ENCODE measurements around the gene POLR2J.

POLR2J gene

GRCh38 chr7:102429141-102429899 lies 49.4 kb downstream of the POLR2J start:
- H3K4me1 ChIP-seq (ENCODE audit: control insufficient read depth in 1 of 2, insufficient read depth in 2 of 2, low read length in 2 of 2), result peaks cover 0 to 13% of the 10 kb centered on the region in 2 donors
- no peaks in the 10 kb centered on the region for H3K27me3 ChIP-seq (ENCODE audit: low read depth, low read length)
- H3K27ac ChIP-seq (ENCODE audit: low read length), result no peak overlapping the region
- no peak overlapping the region for H3K4me3 ChIP-seq (ENCODE audit: low read depth in 1 of 2, low read length in 2 of 2)
- H3K36me3 ChIP-seq (ENCODE audit: control insufficient read depth in 1 of 2, insufficient read depth in 2 of 2, low read length in 2 of 2), result peaks cover 6 to 30% of the 10 kb centered on the region in 2 donors
- no peaks in the 10 kb centered on the region for H3K9me3 ChIP-seq (ENCODE audit: control insufficient read depth in 1 of 2, low read length in 2 of 2)

- peaks cover 0 to 4% of the 10 kb centered on the region in 2 donors for H3K4me1 ChIP-seq (ENCODE audit: control insufficient read depth in 1 of 2, insufficient read depth in 2 of 2, low read length in 2 of 2)
- H3K4me3 ChIP-seq (ENCODE audit: low read depth in 1 of 2, low read length in 2 of 2), result no peak overlapping the region
- peak overlapping the region; percentile 84 for H3K27ac ChIP-seq (ENCODE audit: low read length)
- peaks cover 6 to 32% of the 10 kb centered on the region in 2 donors for H3K36me3 ChIP-seq (ENCODE audit: control insufficient read depth in 1 of 2, insufficient read depth in 2 of 2, low read length in 2 of 2)
- H3K9me3 ChIP-seq (ENCODE audit: control insufficient read depth in 1 of 2, low read length in 2 of 2), result no peaks in the 10 kb centered on the region
- no peaks in the 10 kb centered on the region for H3K27me3 ChIP-seq (ENCODE audit: low read depth, low read length)
Observed at GRCh38 chr7:102427019-102427405, 51.7 kb downstream of the POLR2J start.

GRCh38 chr7:102426268-102427018 lies 52.3 kb downstream of the POLR2J start:
- Histone ChIP-seq H3K36me3 (ENCODE audit: control insufficient read depth in 1 of 2, insufficient read depth in 2 of 2, low read length in 2 of 2) (peaks cover 6 to 36% of the 10 kb centered on the region in 2 donors), H3K9me3 (ENCODE audit: control insufficient read depth in 1 of 2, low read length in 2 of 2) (no peaks in the 10 kb centered on the region), H3K4me3 (ENCODE audit: low read depth in 1 of 2, low read length in 2 of 2) (peak overlapping the region in 1 of 2 donors; percentile 26), H3K27ac (ENCODE audit: low read length) (peak overlapping the region; percentile 84), H3K4me1 (ENCODE audit: control insufficient read depth in 1 of 2, insufficient read depth in 2 of 2, low read length in 2 of 2) (no peaks in the 10 kb centered on the region), H3K27me3 (ENCODE audit: low read depth, low read length) (no peaks in the 10 kb centered on the region)

- H3K27ac ChIP-seq (ENCODE audit: low read length), result peak overlapping the region; percentile 84
- no peaks in the 10 kb centered on the region for H3K4me1 ChIP-seq (ENCODE audit: control insufficient read depth in 1 of 2, insufficient read depth in 2 of 2, low read length in 2 of 2)
- no peaks in the 10 kb centered on the region for H3K9me3 ChIP-seq (ENCODE audit: control insufficient read depth in 1 of 2, low read length in 2 of 2)
- H3K27me3 ChIP-seq (ENCODE audit: low read depth, low read length), result no peaks in the 10 kb centered on the region
- peaks cover 9 to 36% of the 10 kb centered on the region in 2 donors for H3K36me3 ChIP-seq (ENCODE audit: control insufficient read depth in 1 of 2, insufficient read depth in 2 of 2, low read length in 2 of 2)
- peak overlapping the region in 1 of 2 donors; percentile 26 for H3K4me3 ChIP-seq (ENCODE audit: low read depth in 1 of 2, low read length in 2 of 2)
Observed at GRCh38 chr7:102425639-102426267, 53.0 kb downstream of the POLR2J start.

GRCh38 chr7:102424787-102425218 lies 53.9 kb downstream of the POLR2J start:
- Histone ChIP-seq H3K36me3 (ENCODE audit: control insufficient read depth in 1 of 2, insufficient read depth in 2 of 2, low read length in 2 of 2) (peaks cover 17 to 41% of the 10 kb centered on the region in 2 donors), H3K4me3 (ENCODE audit: low read depth in 1 of 2, low read length in 2 of 2) (no peak overlapping the region), H3K9me3 (ENCODE audit: control insufficient read depth in 1 of 2, low read length in 2 of 2) (no peaks in the 10 kb centered on the region), H3K4me1 (ENCODE audit: control insufficient read depth in 1 of 2, insufficient read depth in 2 of 2, low read length in 2 of 2) (no peaks in the 10 kb centered on the region), H3K27me3 (ENCODE audit: low read depth, low read length) (no peaks in the 10 kb centered on the region), H3K27ac (ENCODE audit: low read length) (peak overlapping the region; percentile 84)

- no peaks in the 10 kb centered on the region for H3K27me3 ChIP-seq (ENCODE audit: low read depth, low read length)
- H3K9me3 ChIP-seq (ENCODE audit: control insufficient read depth in 1 of 2, low read length in 2 of 2), result no peaks in the 10 kb centered on the region
- H3K4me3 ChIP-seq (ENCODE audit: low read depth in 1 of 2, low read length in 2 of 2), result no peak overlapping the region
- peaks cover 17 to 43% of the 10 kb centered on the region in 2 donors for H3K36me3 ChIP-seq (ENCODE audit: control insufficient read depth in 1 of 2, insufficient read depth in 2 of 2, low read length in 2 of 2)
- no peak overlapping the region for H3K27ac ChIP-seq (ENCODE audit: low read length)
- H3K4me1 ChIP-seq (ENCODE audit: control insufficient read depth in 1 of 2, insufficient read depth in 2 of 2, low read length in 2 of 2), result no peaks in the 10 kb centered on the region
Observed at GRCh38 chr7:102424129-102424551, 54.6 kb downstream of the POLR2J start.

Measured in muscle layer of duodenum (tissue), 2 donors.